GM23338 (cell line): ENCODE results near the gene DIP2C. TPM values are rescaled to one million over a fixed set of nuclear protein-coding genes. Genes with fewer than 3 reads are reported as not detected.

ENCODE experiments used
- ATAC-seq: fragments of 200-7000 bp; cut with Tn5 transposase; 3 replicates; pipeline ENCODE4 v1.9.1; 2020
- DNase-seq: peaks from one replicate; pipeline ENCODE4 v3.0.0-alpha.2; 2015; ENCODE audit warnings: low spot score
- H2AFZ ChIP-seq: fragments of 200-600 bp; sonication (generic); 2 replicates; pipeline ENCODE4 v1.8.0; 2016; ENCODE audit warnings: antibody characterized with exemption, mild to moderate bottlenecking, moderate library complexity
- H3F3A ChIP-seq: fragments of 200-600 bp; sonication (generic); replicated peaks from 2 replicates; pipeline ENCODE4 v1.8.0; 2017; ENCODE audit warnings: antibody characterized with exemption, mixed run types, low read depth
- H3K27ac ChIP-seq: fragments of 200-600 bp; sonication (generic); 2 replicates; pipeline ENCODE4 v1.6.1; 2016; ENCODE audit warnings: low read depth
- H3K27me3 ChIP-seq: fragments of 200-600 bp; sonication (generic); 2 replicates; pipeline ENCODE4 v1.8.0; 2016; ENCODE audit warnings: mild to moderate bottlenecking, mixed run types, moderate library complexity; ENCODE audit not compliant: insufficient read depth
- H3K36me3 ChIP-seq: fragments of 200-600 bp; sonication (generic); 2 replicates; pipeline ENCODE4 v1.8.0; 2016; ENCODE audit warnings: mild to moderate bottlenecking; ENCODE audit not compliant: insufficient read depth
- H3K4me1 ChIP-seq: fragments of 200-600 bp; sonication (generic); 2 replicates; pipeline ENCODE4 v1.8.0; 2016; ENCODE audit warnings: mild to moderate bottlenecking, moderate library complexity; ENCODE audit not compliant: insufficient read depth
- H3K4me2 ChIP-seq: fragments of 200-600 bp; sonication (generic); 2 replicates; pipeline ENCODE4 v1.7.1; 2017; ENCODE audit warnings: mixed run types
- H3K4me3 ChIP-seq: fragments of 200-600 bp; sonication (generic); 2 replicates; pipeline ENCODE4 v1.6.1; 2016; ENCODE audit warnings: mixed run types
- H3K79me2 ChIP-seq: fragments of 200-600 bp; sonication (generic); replicated peaks from 2 replicates; pipeline ENCODE4 v1.8.0; 2017; ENCODE audit warnings: mild to moderate bottlenecking; ENCODE audit not compliant: insufficient read depth
- H3K9me2 ChIP-seq: fragments of 200-600 bp; sonication (generic); 2 replicates; pipeline ENCODE4 v1.8.0; 2017; ENCODE audit not compliant: insufficient read depth
- H4K20me1 ChIP-seq: fragments of 200-600 bp; sonication (generic); replicated peaks from 2 replicates; pipeline ENCODE4 v1.8.0; 2017; ENCODE audit warnings: mild to moderate bottlenecking; ENCODE audit not compliant: insufficient read depth
- H3K27ac Mint-ChIP-seq: 2 replicates; pipeline ENCODE4 v1.8.0; 2020; ENCODE audit warnings: inconsistent platforms, mild to moderate bottlenecking, moderate library complexity, mixed read lengths
- H3K27me3 Mint-ChIP-seq: 3 replicates; pipeline ENCODE4 v1.8.0; 2022; ENCODE audit warnings: low read depth, mild to moderate bottlenecking, moderate library complexity, mixed read lengths, inconsistent platforms; ENCODE audit not compliant: insufficient read depth, poor library complexity
- H3K36me3 Mint-ChIP-seq: 3 replicates; pipeline ENCODE4 v1.8.0; 2021; ENCODE audit warnings: low read depth, mild to moderate bottlenecking, inconsistent platforms, moderate library complexity, mixed read lengths
- H3K4me1 Mint-ChIP-seq: 3 replicates; pipeline ENCODE4 v1.8.0; 2020; ENCODE audit warnings: mild to moderate bottlenecking, inconsistent platforms, mixed read lengths
- H3K4me3 Mint-ChIP-seq: 3 replicates; pipeline ENCODE4 v1.8.0; 2021; ENCODE audit warnings: moderate library complexity, mild to moderate bottlenecking, inconsistent platforms, mixed read lengths
- H3K9me3 Mint-ChIP-seq: 3 replicates; pipeline ENCODE4 v1.8.0; 2020; ENCODE audit warnings: moderate library complexity, mild to moderate bottlenecking, inconsistent platforms, mixed read lengths
- CREB1 ChIP-seq: fragments of 250-450 bp; sonication (Bioruptor Pico); IDR thresholded peaks from 2 replicates; pipeline ENCODE4 v1.5.0; 2020; ENCODE audit warnings: low read depth, mild to moderate bottlenecking, moderate library complexity
- EZH2phosphoT487 ChIP-seq: fragments of 200-600 bp; sonication (generic); IDR thresholded peaks from one replicate; pipeline ENCODE4 v1.8.1; 2018; ENCODE audit warnings: antibody characterized with exemption; ENCODE audit not compliant: unreplicated experiment
- POLR2AphosphoS5 ChIP-seq: IDR thresholded peaks from 2 replicates; pipeline ENCODE4 v1.6.1; 2016; ENCODE audit warnings: antibody characterized with exemption, low read depth
- STAT1 ChIP-seq: IDR thresholded peaks from one replicate; pipeline ENCODE4 v1.6.1; 2016; ENCODE audit warnings: antibody characterized with exemption; ENCODE audit not compliant: unreplicated experiment
- ZNF331 ChIP-seq: fragments of 250-450 bp; sonication (Bioruptor Pico); IDR thresholded peaks from 2 replicates; pipeline ENCODE4 v1.5.0; 2020; ENCODE audit warnings: low read depth, mild to moderate bottlenecking, moderate library complexity
- ZNF462 ChIP-seq: fragments of 250-450 bp; sonication (Bioruptor Pico); IDR thresholded peaks from 2 replicates; pipeline ENCODE4 v1.5.0; 2020; ENCODE audit warnings: mild to moderate bottlenecking, moderate library complexity
- polyA plus RNA-seq: library from polyadenylated mRNA; unstranded; fragments of >200 nt; fragmentation: Nextera tagmentation; extraction: Ambion mirVana; gene quantifications from 2 replicates; pipeline ENCODE4 v1.2.1, GENCODE V29; 2016
- total RNA-seq: library from RNA; depleted of rRNA; stranded (reverse); fragments of >200 nt; shearing (Covaris generic); gene quantifications from 2 replicates; pipeline ENCODE4 v1.2.3, GENCODE V29; 2014
- TF ChIP-seq, protein P1 (sequence below): IDR thresholded peaks from one replicate; pipeline ENCODE4 v1.6.1; 2018; ENCODE audit warnings: antibody characterized with exemption; ENCODE audit not compliant: unreplicated experiment
- TF ChIP-seq, protein P2 (sequence below), 2 experiments: fragments of 200-600 bp in 1 of 2; sonication (generic) in 1 of 2; conservative IDR thresholded peaks; 2 replicates each; pipeline versions ENCODE4 v1.5.1 to v1.6.1; 2016 to 2017; ENCODE audit warnings: antibody characterized with exemption in 2 of 2, low read depth in 2 of 2, mild to moderate bottlenecking in 2 of 2, moderate library complexity in 1 of 2

The DIP2C gene
- total and polyA plus RNA-seq, 2 experiments from 2014 or later, result 5.1 to 7.7 TPM

- TF ChIP-seq ZNF331, result no peak
- TF ChIP-seq STAT1, result no peak
- TF ChIP-seq, protein P1, sequence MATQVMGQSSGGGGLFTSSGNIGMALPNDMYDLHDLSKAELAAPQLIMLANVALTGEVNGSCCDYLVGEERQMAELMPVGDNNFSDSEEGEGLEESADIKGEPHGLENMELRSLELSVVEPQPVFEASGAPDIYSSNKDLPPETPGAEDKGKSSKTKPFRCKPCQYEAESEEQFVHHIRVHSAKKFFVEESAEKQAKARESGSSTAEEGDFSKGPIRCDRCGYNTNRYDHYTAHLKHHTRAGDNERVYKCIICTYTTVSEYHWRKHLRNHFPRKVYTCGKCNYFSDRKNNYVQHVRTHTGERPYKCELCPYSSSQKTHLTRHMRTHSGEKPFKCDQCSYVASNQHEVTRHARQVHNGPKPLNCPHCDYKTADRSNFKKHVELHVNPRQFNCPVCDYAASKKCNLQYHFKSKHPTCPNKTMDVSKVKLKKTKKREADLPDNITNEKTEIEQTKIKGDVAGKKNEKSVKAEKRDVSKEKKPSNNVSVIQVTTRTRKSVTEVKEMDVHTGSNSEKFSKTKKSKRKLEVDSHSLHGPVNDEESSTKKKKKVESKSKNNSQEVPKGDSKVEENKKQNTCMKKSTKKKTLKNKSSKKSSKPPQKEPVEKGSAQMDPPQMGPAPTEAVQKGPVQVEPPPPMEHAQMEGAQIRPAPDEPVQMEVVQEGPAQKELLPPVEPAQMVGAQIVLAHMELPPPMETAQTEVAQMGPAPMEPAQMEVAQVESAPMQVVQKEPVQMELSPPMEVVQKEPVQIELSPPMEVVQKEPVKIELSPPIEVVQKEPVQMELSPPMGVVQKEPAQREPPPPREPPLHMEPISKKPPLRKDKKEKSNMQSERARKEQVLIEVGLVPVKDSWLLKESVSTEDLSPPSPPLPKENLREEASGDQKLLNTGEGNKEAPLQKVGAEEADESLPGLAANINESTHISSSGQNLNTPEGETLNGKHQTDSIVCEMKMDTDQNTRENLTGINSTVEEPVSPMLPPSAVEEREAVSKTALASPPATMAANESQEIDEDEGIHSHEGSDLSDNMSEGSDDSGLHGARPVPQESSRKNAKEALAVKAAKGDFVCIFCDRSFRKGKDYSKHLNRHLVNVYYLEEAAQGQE, result no peak
- TF ChIP-seq, protein P2, sequence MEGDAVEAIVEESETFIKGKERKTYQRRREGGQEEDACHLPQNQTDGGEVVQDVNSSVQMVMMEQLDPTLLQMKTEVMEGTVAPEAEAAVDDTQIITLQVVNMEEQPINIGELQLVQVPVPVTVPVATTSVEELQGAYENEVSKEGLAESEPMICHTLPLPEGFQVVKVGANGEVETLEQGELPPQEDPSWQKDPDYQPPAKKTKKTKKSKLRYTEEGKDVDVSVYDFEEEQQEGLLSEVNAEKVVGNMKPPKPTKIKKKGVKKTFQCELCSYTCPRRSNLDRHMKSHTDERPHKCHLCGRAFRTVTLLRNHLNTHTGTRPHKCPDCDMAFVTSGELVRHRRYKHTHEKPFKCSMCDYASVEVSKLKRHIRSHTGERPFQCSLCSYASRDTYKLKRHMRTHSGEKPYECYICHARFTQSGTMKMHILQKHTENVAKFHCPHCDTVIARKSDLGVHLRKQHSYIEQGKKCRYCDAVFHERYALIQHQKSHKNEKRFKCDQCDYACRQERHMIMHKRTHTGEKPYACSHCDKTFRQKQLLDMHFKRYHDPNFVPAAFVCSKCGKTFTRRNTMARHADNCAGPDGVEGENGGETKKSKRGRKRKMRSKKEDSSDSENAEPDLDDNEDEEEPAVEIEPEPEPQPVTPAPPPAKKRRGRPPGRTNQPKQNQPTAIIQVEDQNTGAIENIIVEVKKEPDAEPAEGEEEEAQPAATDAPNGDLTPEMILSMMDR (conservative IDR thresholded peaks at IDR 0.05; ENCODE audit: low read depth in 2 of 2), result no peak
- no peak for TF ChIP-seq CREB1 (CRISPR knock-in tag)
- no peak for TF ChIP-seq EZH2phosphoT487
Observed at GRCh38 chr10:327889-328852, 361.3 kb downstream of the DIP2C start (continued).

GRCh38 chr10:326894-327635 lies 362.4 kb downstream of the DIP2C start:
- Histone ChIP-seq H2AFZ (no peak overlapping the region), H3K27me3 (no peaks in the 10 kb centered on the region), H3K4me3 (no peak overlapping the region), H3K79me2 (no peaks in the 10 kb centered on the region), H3K4me2 (no peak overlapping the region), H4K20me1 (no peaks in the 10 kb centered on the region), H3K4me1 (peaks cover 4% of the 10 kb centered on the region; the same call in 1 of the 2 replicates), H3K36me3 (no peaks in the 10 kb centered on the region), H3K9me2 (no peaks in the 10 kb centered on the region), H3F3A (no peaks in the 10 kb centered on the region), H3K27ac (no peak overlapping the region)
- Mint-ChIP-seq H3K36me3 (peaks cover 8% of the 10 kb centered on the region), H3K4me3 (no peak overlapping the region), H3K27me3 (peaks cover 1% of the 10 kb centered on the region), H3K27ac (no peak overlapping the region), H3K9me3 (no peaks in the 10 kb centered on the region; the same call in 2 of the 3 replicates), H3K4me1 (peaks cover 10% of the 10 kb centered on the region; the same call in 2 of the 3 replicates)
- DNase-seq (no peak), ATAC-seq (no peak)
- TF ChIP-seq, protein P2 (conservative IDR thresholded peaks at IDR 0.05; ENCODE audit: low read depth in 2 of 2), result no peak
- TF ChIP-seq POLR2AphosphoS5 (no peak), ZNF462 (CRISPR knock-in tag) (no peak)
